Measurements from ENCODE around the gene TMEM72. TPM values are rescaled to one million over a fixed set of nuclear protein-coding genes. Genes with fewer than 3 reads are reported as not detected.

The TMEM72 gene
- total RNA-seq, 6 experiments from 2014 or later: not detected

DNA sequence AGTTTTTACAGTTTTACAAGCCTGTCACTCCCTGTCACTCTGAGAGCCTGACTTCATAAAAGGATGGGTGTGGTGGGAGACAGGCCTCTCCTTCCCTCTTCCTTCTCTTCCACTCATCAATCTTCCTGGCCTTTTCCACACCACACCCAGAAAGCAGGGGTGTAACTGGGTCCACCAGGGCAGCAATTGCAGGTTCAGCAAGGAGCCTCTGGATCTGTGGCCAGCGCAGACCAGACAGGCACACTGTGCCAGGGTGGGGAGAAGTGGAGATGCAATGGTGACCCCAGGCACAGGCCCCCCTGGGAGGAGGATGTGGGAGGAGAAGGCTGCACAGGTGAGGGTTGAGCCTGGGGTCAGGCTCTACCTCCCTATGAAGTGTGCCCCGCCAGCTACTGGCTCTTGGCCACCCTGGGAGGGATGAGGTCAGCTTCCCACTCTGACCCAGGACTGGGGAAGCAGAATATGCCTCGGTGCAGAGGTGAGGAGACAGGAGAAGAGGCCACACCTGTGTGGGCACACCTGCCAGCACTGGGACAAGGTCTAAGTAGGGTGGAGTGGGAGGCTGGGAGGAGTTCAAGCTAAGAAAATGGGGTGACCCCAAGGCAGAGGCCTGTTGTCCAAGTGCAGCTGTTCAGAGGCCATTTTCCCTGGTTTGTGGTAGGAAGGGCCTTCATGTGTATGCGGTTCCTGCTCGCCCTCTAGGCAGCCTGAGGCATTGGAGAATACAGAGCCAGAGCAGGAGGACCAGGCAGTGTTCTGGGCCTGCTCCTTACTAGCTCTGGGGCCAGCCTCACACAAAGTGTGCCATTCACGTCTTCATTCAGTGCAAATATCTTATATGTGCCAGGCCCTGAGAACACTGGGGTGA, 20.2 kb upstream of the TMEM72 start:
- H3K27ac Mint-ChIP-seq: no peak overlapping the region
- H3K9me3 Mint-ChIP-seq: no peaks in the 10 kb centered on the region
- TF ChIP-seq, protein P1, sequence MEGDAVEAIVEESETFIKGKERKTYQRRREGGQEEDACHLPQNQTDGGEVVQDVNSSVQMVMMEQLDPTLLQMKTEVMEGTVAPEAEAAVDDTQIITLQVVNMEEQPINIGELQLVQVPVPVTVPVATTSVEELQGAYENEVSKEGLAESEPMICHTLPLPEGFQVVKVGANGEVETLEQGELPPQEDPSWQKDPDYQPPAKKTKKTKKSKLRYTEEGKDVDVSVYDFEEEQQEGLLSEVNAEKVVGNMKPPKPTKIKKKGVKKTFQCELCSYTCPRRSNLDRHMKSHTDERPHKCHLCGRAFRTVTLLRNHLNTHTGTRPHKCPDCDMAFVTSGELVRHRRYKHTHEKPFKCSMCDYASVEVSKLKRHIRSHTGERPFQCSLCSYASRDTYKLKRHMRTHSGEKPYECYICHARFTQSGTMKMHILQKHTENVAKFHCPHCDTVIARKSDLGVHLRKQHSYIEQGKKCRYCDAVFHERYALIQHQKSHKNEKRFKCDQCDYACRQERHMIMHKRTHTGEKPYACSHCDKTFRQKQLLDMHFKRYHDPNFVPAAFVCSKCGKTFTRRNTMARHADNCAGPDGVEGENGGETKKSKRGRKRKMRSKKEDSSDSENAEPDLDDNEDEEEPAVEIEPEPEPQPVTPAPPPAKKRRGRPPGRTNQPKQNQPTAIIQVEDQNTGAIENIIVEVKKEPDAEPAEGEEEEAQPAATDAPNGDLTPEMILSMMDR (IDR thresholded peaks at IDR 0.05): no peak
- no peaks in the 10 kb centered on the region for H3K4me1 Mint-ChIP-seq (ENCODE audit: low read depth)
- peaks cover 37% of the 10 kb centered on the region for H3K27me3 Mint-ChIP-seq (ENCODE audit: insufficient read depth)
- no peak overlapping the region for H3K4me3 Mint-ChIP-seq
- H3K36me3 Mint-ChIP-seq (ENCODE audit: low read depth): no peaks in the 10 kb centered on the region
- no peak for DNase-seq

DNA sequence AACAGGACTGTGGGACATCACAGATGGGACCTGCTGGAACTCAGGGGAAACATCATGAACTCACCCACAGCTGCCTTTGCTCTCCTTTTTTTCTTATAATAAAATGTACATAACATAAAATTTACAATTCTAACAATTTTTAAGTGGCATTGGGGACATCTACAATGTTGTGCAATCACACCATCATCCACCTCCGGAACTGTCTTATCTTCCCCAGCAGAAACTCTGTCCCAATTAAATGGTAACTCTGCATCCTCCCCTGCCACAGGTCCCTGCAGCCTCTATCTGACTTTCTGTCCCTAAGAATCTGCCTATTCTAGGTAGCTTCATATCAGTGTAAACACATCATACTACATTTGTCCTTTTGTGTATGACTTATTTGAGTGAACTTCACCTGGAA, 19.4 kb upstream of the TMEM72 start:
- TF ChIP-seq, protein P1 (IDR thresholded peaks at IDR 0.05): no peak
- Mint-ChIP-seq H3K27ac (no peak overlapping the region), H3K9me3 (no peaks in the 10 kb centered on the region), H3K4me3 (no peak overlapping the region), H3K36me3 (ENCODE audit: low read depth) (no peaks in the 10 kb centered on the region), H3K4me1 (ENCODE audit: low read depth) (no peaks in the 10 kb centered on the region), H3K27me3 (ENCODE audit: insufficient read depth) (peaks cover 34% of the 10 kb centered on the region)
- DNase-seq: no peak

DNA sequence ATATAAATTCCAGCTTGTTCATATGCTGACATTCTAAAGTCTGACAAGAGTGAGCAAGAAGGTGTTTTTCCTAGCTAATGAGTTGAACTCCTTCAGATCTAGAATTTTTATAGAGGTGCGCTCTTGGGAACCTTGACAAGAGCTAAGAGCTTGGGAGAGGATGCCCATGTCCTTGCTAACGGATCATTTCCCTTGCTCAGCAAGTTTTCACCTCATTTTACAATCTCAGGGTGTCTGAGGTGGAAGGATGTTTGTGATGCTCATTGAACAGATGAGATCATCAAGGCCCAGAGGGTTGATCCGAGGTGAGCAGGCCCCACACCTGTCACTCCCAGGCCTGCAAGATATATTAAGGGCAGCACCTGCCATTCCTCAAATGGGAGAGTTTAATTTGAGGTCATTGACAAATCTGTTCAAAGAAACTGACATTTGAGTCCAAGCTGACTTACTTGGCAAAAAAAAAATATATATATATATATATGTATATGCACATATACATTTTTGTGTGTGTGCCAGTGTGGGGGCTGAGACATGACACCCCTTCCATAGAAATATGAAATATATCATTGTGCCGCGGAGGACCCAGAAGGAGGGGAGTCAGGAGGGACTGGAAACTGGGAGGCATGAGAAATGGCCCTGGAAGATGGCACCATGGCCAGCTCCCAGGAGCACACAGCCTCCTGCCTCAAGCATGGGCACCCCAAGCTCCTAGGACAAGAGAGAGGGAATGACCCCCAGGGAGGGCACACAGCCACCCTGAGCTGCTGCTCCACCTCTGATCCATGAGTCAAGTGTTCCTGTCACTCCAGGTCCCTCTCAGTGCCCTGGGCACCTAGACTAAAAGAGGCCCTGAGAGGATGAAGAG, 17.3 kb upstream of the TMEM72 start:
- peaks cover 29% of the 10 kb centered on the region for H3K27me3 Mint-ChIP-seq (ENCODE audit: insufficient read depth)
- TF ChIP-seq, protein P1 (IDR thresholded peaks at IDR 0.05): no peak
- H3K4me1 Mint-ChIP-seq (ENCODE audit: low read depth): no peaks in the 10 kb centered on the region
- no peak for DNase-seq
- no peak overlapping the region for H3K4me3 Mint-ChIP-seq
- no peak overlapping the region for H3K27ac Mint-ChIP-seq
- H3K9me3 Mint-ChIP-seq: no peaks in the 10 kb centered on the region
- no peaks in the 10 kb centered on the region for H3K36me3 Mint-ChIP-seq (ENCODE audit: low read depth)

DNA sequence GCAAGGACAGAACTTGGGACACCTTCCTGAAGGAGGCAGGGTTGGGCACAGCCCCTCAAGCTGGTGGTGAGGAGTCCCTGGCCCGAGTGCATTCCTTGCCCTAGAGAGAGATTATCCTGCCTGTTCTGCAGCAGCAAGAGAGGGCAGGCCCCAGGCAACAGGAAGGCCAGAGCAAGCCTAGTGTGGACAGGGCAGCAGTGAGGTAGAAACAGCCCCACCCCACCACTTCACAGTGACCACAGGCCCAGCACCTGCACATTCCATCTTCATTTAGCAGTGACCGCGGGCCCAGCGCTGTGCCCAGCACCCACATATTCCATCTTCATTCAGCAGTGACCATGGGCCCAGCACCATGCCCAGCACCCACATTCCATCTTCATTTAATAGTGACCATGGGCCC, 16.4 kb upstream of the TMEM72 start:
- H3K9me3 Mint-ChIP-seq: no peaks in the 10 kb centered on the region
- H3K4me3 Mint-ChIP-seq: no peak overlapping the region
- TF ChIP-seq, protein P1 (IDR thresholded peaks at IDR 0.05): no peak
- H3K4me1 Mint-ChIP-seq (ENCODE audit: low read depth): no peaks in the 10 kb centered on the region
- H3K27ac Mint-ChIP-seq: no peak overlapping the region
- peaks cover 23% of the 10 kb centered on the region for H3K27me3 Mint-ChIP-seq (ENCODE audit: insufficient read depth)
- no peaks in the 10 kb centered on the region for H3K36me3 Mint-ChIP-seq (ENCODE audit: low read depth)
- no peak for DNase-seq

DNA sequence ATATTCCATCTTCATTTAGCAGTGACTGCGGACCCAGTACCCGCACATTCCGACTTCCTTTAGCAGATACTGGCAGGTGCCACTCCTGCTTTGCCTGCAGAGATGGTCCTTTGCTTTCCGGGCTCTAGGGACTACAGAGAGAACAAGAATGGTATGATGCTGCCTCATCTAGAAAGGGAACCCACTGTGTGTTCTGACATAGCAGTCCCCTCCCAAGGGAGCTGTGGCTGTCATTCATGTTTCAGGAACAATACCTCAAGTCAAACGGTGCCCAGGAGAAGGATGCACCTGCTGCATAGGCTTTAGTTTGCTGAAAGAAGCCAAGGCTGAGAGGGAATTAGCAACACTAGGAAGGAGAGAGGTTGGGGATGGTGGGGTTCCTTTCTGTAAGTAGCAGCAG, 15.9 kb upstream of the TMEM72 start:
- H3K36me3 Mint-ChIP-seq (ENCODE audit: low read depth): no peaks in the 10 kb centered on the region
- no peaks in the 10 kb centered on the region for H3K9me3 Mint-ChIP-seq
- H3K27me3 Mint-ChIP-seq (ENCODE audit: insufficient read depth): peaks cover 21% of the 10 kb centered on the region
- no peak overlapping the region for H3K27ac Mint-ChIP-seq
- DNase-seq: no peak
- TF ChIP-seq, protein P1 (IDR thresholded peaks at IDR 0.05): no peak
- no peaks in the 10 kb centered on the region for H3K4me1 Mint-ChIP-seq (ENCODE audit: low read depth)
- no peak overlapping the region for H3K4me3 Mint-ChIP-seq
